ENCODE results near the gene DENND6B.

- TF ChIP-seq CTCF (conservative IDR thresholded peaks at IDR 0.05), result no peak
- no peak for TF ChIP-seq EZH2 (IDR thresholded peaks at IDR 0.05; ENCODE audit: low read depth)
Measured at GRCh38 chr22:50299785-50300619, 26.8 kb downstream of the DENND6B start.
